MM.1S (cell line): ENCODE data around the gene PCDH8.

ENCODE experiments used
- EZH2phosphoT487 ChIP-seq: fragments of 300-600 bp; sonication (generic); IDR thresholded peaks from 2 replicates; pipeline ENCODE4 v1.6.1; 2018; ENCODE audit warnings: antibody characterized with exemption, low read length
- TF ChIP-seq, protein P1 (sequence below): fragments of 300-600 bp; sonication (generic); IDR thresholded peaks from 2 replicates; pipeline ENCODE4 v1.5.1; 2016; ENCODE audit warnings: antibody characterized with exemption, low read length, mixed read lengths

GRCh38 chr13:52804202-52804641, 44.2 kb downstream of the PCDH8 start:
- TF ChIP-seq, protein P1, sequence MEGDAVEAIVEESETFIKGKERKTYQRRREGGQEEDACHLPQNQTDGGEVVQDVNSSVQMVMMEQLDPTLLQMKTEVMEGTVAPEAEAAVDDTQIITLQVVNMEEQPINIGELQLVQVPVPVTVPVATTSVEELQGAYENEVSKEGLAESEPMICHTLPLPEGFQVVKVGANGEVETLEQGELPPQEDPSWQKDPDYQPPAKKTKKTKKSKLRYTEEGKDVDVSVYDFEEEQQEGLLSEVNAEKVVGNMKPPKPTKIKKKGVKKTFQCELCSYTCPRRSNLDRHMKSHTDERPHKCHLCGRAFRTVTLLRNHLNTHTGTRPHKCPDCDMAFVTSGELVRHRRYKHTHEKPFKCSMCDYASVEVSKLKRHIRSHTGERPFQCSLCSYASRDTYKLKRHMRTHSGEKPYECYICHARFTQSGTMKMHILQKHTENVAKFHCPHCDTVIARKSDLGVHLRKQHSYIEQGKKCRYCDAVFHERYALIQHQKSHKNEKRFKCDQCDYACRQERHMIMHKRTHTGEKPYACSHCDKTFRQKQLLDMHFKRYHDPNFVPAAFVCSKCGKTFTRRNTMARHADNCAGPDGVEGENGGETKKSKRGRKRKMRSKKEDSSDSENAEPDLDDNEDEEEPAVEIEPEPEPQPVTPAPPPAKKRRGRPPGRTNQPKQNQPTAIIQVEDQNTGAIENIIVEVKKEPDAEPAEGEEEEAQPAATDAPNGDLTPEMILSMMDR = no peak
- no peak for TF ChIP-seq EZH2phosphoT487
